Middle frontal gyrus (tissue), 1 donor: ENCODE measurements around the gene WWOX.

Source experiments
- DNase-seq: peaks from one replicate; pipeline ENCODE4 v3.0.0-alpha.2; 2015; ENCODE audit warnings: low spot score; ENCODE audit errors: extremely low spot score

WWOX gene

DNA sequence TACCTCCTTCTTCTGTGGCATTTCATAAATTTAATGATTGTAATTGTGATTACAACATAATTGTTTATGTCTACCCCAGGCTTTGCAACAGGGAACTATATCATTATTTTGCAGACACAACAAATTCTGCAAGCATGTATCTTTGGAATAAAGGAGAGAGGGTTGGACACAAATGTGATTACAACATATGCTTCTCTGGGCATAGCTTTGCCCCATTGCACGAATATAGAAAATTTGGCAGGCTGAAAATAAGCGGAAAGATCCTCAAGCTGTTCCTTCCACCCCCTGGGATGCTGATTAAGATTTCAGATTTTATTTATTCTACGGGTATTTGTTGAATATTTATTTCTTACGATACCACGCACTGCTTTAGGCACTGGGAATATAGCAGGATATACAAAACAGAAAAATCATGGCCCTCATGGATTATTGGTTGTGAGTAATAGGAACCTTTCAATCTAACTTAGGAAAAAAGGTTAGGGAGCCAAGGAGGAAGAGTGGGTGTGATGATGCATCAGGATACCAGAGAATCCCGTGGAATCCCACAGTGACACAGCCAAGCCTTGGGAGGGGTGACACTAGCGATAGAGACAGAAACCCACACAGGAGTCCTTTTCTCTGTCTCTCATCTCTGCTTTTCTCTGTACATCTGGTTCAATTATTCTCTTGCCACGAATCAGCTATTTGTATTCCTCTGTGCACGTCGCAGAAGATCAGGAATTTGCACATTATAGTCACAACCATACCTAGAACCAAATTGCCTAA is 980.4 kb downstream of the WWOX start:
- DNase-seq = no peak

DNA sequence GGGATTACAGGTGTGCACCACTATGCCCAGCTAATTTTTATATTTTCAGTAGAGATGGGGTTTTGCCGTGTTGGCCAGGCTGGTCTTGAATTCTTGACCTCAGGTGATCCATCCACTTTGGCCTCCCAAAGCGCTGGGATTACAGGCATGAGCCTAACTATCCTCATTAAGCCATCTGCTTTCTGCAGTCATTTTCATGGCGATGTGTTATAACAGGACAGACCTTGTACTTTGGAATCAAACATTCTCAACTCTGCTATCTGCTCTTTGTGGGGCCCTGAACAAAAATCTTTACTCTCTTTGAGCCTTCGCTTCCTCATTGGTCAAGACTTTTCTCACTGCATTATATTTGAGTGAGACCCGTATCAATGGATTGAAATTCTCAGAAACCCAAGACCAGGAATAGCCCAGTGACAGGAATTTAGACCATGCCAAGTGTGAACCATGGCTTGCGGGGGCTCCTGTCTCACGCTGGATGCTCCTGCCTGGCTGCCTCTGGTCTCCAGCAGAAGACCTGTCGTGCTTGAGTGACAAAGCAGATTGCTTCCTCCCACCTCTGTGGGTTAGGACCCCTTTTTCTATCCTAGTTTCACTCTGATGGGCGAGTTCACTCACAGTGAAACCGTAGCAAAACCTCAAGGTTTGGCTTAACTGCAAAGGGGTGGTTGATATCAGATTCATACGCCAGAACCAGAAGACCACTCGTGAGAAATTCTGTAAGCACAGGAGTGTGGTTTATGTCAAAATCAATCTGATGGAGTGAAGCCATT is 982.0 kb downstream of the WWOX start:
- no peak for DNase-seq

DNA sequence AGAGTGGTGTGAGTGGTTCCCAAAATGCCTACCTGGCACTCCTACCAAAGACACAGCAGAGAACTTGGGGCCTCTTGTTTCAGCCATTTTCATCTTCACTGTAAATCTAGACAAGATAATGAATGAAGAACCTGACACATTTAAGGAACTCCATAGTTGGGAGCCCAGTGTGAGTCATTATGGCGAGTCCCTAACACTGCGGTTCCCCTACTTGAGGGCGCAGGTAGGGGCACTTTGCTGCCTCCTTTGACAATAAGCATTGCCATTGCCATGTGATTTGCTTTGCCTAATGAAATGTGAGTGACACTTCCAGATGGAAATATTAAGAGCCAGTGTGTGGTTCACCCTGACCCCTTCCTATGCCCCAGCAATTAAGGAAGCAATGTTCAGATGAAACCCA is 983.5 kb downstream of the WWOX start:
- DNase-seq = no peak

DNA sequence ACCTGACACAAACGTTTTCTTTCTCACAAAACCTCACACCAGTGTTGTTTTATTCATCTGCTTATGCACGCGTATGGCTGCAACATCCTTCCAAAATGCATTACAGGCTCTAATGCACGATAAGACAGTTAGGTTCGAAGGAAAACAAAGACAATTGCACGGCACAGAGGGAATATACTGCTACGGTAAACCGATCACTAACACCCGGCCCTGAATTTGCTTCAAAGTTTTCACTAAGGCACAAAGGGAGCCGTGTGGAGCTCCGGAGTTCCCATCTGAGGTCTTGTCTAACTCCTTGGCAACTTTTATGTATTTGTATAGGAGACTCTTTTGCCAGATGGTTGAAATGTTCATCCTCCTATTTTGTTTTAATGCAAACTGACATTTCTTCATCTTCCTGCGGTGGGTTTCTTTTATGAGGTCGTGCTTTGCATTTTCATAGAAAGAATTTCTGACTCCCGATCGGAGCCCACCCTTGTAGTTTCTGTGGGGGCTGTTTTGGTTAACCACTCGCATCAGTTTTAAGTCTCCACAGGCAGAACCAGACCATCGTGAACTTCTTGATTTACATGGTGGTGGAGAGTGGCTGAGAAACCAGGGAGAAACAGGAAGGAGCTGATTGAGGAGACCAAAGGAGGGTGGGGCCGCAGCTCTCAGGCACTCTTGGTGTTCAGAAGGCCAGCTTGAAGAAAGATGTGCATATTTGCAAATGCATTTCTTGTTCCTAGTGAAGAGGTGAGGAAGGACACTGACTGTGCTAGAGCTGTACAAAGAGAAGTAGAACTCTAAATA is 984.2 kb downstream of the WWOX start:
- DNase-seq = no peak

DNA sequence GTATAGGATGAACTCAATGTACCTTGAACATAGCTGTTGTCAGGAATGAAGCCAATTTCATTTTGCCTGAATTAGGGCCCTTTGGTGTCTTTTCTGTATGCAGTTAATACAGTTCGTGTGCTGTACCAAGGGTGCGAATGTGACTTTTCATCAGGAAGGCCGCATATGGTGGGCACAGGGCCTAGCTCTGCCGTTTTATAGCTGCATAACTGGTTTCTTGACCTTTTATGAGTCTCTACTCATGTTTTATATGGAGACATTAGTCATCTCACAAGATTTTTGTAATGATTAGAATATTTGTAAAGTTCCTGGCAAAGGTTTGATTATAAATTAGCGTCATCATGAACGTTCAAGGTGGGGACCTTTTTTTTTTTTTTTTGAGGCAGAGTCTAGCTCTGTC is 989.5 kb downstream of the WWOX start:
- DNase-seq = no peak

DNA sequence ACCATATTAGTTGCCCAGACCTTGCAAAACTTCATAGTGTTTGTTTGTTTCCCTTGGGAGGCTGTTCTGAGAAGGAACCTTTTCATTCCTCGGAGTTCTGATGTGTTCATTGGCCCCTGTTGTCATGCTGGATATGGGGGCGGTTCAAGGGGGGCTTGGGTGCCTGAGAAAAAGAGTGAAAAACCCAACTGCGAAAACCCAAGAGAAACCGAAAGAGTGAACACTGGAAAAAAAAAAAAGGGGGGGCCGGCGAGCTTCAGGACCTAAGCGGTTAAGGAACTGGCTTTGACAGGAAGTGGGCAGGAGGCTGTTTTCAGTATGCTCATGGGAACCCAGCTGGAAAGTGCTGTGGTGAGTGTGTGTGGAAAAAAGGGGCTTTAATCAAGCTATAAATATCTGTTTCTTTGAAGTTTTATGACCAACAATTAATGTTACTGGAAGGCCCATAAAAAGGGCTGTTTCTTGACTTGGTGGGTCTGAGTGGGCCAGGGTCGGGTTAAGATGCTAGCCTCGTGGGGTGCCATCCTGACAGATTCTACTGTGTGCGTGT is 990.4 kb downstream of the WWOX start:
- no peak for DNase-seq

DNA sequence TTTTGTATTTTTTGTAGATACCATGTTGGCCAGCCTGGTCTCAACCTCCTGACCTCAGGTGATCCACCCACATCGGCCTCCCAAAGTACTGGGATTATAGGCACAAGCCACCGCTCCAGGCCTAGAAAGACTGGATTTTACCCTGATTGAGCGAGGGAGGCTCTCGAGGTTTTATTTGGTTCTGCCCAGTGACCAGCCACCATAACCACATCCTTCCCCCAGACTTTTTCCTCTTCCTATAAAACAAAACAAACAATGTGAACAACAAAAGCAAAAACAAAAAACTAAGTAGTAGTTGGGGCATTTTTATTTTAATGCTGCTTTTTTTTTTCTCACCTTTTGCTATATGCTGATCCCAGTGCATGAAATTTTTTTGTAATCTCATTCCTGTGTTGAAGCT is 991.5 kb downstream of the WWOX start:
- DNase-seq = no peak

DNA sequence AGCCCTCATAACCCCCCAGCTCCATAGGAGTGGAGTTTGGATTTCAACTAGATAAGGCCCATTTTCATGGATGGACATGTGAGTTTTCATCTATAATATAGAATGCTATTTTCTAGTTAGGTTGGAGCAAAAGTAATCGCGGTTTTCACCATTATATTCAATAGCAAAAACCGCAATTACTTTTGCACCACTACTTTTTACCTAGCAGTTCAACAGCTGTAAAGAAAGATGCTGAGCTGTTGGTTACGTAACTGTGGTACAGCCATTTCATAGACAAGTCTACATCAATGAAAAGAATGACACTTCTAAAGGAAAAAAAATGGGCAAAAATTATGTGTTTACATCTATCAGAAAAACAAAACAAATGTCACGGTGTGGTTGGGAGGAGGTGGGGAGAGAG is 993.4 kb downstream of the WWOX start:
- DNase-seq = no peak

- DNase-seq = no peak
Measured at GRCh38 chr16:79093554-79093967, 994.1 kb downstream of the WWOX start.

- no peak for DNase-seq
Measured at GRCh38 chr16:79096246-79096645, 996.8 kb downstream of the WWOX start.

GRCh38 chr16:79097166-79097565 is 997.7 kb downstream of the WWOX start:
- no peak for DNase-seq

DNA sequence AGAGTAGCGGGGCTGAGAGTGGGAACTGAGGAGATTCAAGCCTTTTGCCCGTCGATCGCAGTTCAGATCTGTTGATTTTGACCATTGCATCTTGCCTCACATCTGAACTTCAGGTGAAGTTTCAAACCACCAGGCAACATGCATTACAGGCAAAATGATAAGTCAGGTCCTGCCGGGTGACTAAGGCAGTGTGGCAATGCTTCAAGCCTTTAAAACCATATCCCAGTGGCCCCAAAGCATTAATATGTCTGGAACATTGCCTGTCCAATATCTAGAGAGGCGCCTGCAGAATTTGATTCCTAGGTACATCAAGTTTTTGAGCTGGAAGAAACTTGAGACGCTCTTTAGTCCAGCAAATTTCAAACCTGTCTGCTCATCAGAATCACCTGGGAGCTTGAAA is 998.3 kb downstream of the WWOX start:
- no peak for DNase-seq

- DNase-seq = no peak
Measured at GRCh38 chr16:79098907-79099306, 999.5 kb downstream of the WWOX start.

- DNase-seq = no peak
Measured at GRCh38 chr16:79099716-79100115, 1000.3 kb downstream of the WWOX start.

DNA sequence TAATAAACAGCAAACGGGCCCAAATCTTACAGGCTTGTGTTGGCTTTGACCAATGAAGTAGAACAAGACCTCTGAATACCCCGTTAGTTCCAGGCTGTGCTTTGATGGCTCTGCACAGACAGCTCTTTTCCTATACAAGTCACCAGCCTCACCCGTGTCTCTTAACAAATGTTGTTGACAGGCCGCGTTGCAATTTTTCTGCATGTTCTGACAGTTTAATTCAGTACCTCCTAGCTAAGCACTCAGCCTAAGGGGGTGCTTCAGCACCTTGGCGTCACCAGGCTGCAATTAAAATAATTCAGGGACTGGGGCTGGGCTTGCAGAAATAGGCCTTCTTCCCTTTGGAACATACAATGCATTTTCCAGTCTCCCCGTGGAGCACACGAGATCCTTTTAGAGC is 1001.0 kb downstream of the WWOX start:
- no peak for DNase-seq

DNA sequence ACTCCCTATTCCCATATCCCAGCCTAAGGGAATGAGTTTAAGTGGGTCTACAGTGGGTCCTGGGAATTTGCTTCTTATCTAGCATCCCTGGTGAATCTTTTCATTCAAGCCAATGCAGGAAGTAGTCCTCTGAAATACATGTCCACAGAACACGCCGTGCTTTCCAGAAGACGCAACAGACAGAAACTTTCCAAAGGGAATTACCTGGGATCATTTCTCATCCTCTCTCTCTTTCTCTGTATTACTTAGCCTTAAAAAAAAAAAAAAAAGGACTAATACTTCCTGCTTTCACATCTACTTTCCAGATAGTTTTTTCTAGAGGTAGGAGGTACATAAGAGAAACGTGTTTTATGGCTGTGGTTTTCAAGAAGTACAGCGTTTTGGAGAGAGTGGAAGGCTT is 1002.0 kb downstream of the WWOX start:
- DNase-seq = no peak

GRCh38 chr16:79104567-79104966 is 1005.1 kb downstream of the WWOX start:
- no peak for DNase-seq

- no peak for DNase-seq
Measured at GRCh38 chr16:79107301-79107700, 1007.8 kb downstream of the WWOX start.

- no peak for DNase-seq
Measured at GRCh38 chr16:79109771-79110170, 1010.3 kb downstream of the WWOX start.

GRCh38 chr16:79110242-79110641 is 1010.8 kb downstream of the WWOX start:
- no peak for DNase-seq

DNA sequence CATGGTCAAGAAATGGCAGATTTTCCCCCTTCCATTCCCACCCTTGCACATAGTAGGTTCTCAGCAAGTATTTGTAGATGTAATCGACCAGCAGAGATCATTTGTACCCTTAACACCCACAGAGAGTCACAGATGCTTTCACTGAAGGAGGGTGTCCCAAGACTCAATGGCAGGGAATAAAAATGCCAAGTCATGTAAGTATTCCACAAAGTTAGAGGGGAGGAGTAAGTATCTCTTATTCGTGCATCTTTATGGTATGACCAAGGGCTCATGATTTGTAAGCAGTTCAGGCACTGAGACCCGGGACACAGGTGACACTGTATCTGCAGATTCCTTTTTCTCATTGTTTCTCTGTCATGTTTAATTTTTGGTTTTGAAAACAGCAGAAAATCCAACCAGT is 1011.5 kb downstream of the WWOX start:
- no peak for DNase-seq

GRCh38 chr16:79112462-79112861 is 1013.0 kb downstream of the WWOX start:
- no peak for DNase-seq
